ENCODE data around the gene YIPF7.

The YIPF7 gene

GRCh38 chr4:44701037-44701436, 49.6 kb upstream of the YIPF7 start:
- Histone ChIP-seq H3K4me1 (ENCODE audit: control insufficient read depth, insufficient read depth, low read length) (no peaks in the 10 kb centered on the region), H3K36me3 (ENCODE audit: control insufficient read depth in 2 of 2, insufficient read depth in 1 of 2, low read length in 2 of 2) (peaks cover 7 to 82% of the 10 kb centered on the region in 2 experiments; a peak in 2 of 3 replicates), H3K27ac (ENCODE audit: extremely low read depth, low read depth, low read length) (no peak overlapping the region), H3K9me3 (ENCODE audit: control insufficient read depth, insufficient read depth, low read depth, low read length) (no peaks in the 10 kb centered on the region), H3K4me3 (ENCODE audit: low read depth, low read length) (no peak overlapping the region)
- POLR2A ChIA-PET = no interaction called here
- TF ChIP-seq ZNF138 (tag by site-specific recombination; IDR thresholded peaks at IDR 0.05; ENCODE audit: borderline replicate concordance) (no peak), ZNF146 (tag by site-specific recombination; IDR thresholded peaks at IDR 0.05) (no peak), MEIS1 (CRISPR knock-in tag; IDR thresholded peaks at IDR 0.05; ENCODE audit: borderline replicate concordance) (no peak), ZNF548 (tag by site-specific recombination; IDR thresholded peaks at IDR 0.05) (no peak)
- CTCF ChIA-PET = no interaction called here

DNA sequence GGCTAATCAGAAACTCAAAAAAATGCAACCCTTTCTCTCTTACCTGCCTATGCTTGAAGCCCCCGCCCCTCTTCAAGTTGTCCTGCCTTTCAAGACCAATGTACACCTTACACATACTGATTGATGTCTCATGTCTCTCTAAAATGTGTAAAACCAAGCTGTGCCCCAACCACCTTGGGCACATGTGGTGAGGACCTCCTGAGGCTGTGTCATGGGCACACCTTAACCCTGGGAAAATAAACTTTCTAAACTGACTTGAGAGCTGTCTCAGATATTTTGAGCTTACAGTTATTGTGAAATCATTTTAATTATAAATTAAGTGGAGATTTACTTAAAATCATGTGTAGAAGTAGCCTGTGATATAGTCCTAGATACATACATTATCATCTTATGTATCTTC, 49.0 kb upstream of the YIPF7 start:
- Histone ChIP-seq H3K36me3 (ENCODE audit: control insufficient read depth in 2 of 2, insufficient read depth in 1 of 2, low read length in 2 of 2) (peaks cover 9 to 85% of the 10 kb centered on the region in 2 experiments), H3K4me3 (ENCODE audit: low read depth, low read length) (no peak overlapping the region), H3K9me3 (ENCODE audit: control insufficient read depth, insufficient read depth, low read depth, low read length) (no peaks in the 10 kb centered on the region), H3K27ac (ENCODE audit: extremely low read depth, low read depth, low read length) (no peak overlapping the region), H3K4me1 (ENCODE audit: control insufficient read depth, insufficient read depth, low read length) (no peaks in the 10 kb centered on the region)
- ChIA-PET POLR2A (no interaction called here), CTCF (no interaction called here)
- no peak for TF ChIP-seq ZNF16 (tag by site-specific recombination; IDR thresholded peaks at IDR 0.05; ENCODE audit: low read depth)
- TF ChIP-seq ZNF623 (tag by site-specific recombination; IDR thresholded peaks at IDR 0.05) = no peak
- TF ChIP-seq ZNF560 (tag by site-specific recombination; IDR thresholded peaks at IDR 0.05; ENCODE audit: borderline replicate concordance) = no peak
- no peak for TF ChIP-seq ZNF654 (tag by site-specific recombination; IDR thresholded peaks at IDR 0.05; ENCODE audit: low read depth)
- TF ChIP-seq ZSCAN5A (tag by site-specific recombination; IDR thresholded peaks at IDR 0.05) = no peak
- no peak for TF ChIP-seq BCL11A (tag by site-specific recombination; IDR thresholded peaks at IDR 0.05; ENCODE audit: low read depth)
- no peak for TF ChIP-seq GLIS2 (tag by site-specific recombination; IDR thresholded peaks at IDR 0.05)

DNA sequence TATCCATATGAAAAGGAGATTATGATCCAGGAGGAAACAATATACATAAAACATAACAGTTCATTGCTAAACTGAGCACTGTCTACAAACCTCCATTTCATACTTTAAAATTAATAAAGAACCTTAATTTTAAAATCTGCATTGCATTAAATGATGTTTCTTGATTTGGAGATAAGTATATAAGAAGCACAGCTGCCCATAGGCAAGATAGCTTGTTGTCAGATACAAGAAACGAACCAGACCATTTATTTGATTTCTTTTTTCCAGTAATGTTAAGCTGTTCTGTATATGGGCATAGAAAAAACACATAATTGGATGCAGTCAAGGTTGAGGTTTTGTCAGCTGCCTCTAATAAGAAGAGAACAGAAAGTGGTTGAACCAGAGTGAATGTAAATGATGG, 33.2 kb upstream of the YIPF7 start:
- CTCF ChIA-PET = no interaction called here
- H3K27ac ChIP-seq (ENCODE audit: extremely low read depth, low read depth, low read length) = no peak overlapping the region

More for the DNA sequence above, 33.2 kb upstream of the YIPF7 start:
- Histone ChIP-seq H3K36me3 (ENCODE audit: control insufficient read depth in 2 of 2, insufficient read depth in 1 of 2, low read length in 2 of 2) (peaks cover 11 to 83% of the 10 kb centered on the region in 2 experiments; a peak in 2 of 3 replicates), H3K4me3 (ENCODE audit: low read depth, low read length) (no peak overlapping the region), H3K9me3 (ENCODE audit: control insufficient read depth, insufficient read depth, low read depth, low read length) (no peaks in the 10 kb centered on the region), H3K4me1 (ENCODE audit: control insufficient read depth, insufficient read depth, low read length) (no peaks in the 10 kb centered on the region)
- POLR2A ChIA-PET = no interaction called here
- TF ChIP-seq YY1 (tag by site-specific recombination; IDR thresholded peaks at IDR 0.05) (no peak), ZSCAN18 (tag by site-specific recombination; IDR thresholded peaks at IDR 0.05) (no peak), ZNF701 (tag by site-specific recombination; IDR thresholded peaks at IDR 0.05) (no peak), HOXC10 (CRISPR knock-in tag; IDR thresholded peaks at IDR 0.05) (no peak), GLIS2 (tag by site-specific recombination; IDR thresholded peaks at IDR 0.05) (no peak), ZNF133 (tag by site-specific recombination; IDR thresholded peaks at IDR 0.05) (no peak), ZSCAN23 (tag by site-specific recombination; IDR thresholded peaks at IDR 0.05) (no peak), ZBTB21 (tag by site-specific recombination; IDR thresholded peaks at IDR 0.05) (no peak), ZSCAN4 (tag by site-specific recombination; IDR thresholded peaks at IDR 0.05) (no peak)
- TF ChIP-seq, protein P1, sequence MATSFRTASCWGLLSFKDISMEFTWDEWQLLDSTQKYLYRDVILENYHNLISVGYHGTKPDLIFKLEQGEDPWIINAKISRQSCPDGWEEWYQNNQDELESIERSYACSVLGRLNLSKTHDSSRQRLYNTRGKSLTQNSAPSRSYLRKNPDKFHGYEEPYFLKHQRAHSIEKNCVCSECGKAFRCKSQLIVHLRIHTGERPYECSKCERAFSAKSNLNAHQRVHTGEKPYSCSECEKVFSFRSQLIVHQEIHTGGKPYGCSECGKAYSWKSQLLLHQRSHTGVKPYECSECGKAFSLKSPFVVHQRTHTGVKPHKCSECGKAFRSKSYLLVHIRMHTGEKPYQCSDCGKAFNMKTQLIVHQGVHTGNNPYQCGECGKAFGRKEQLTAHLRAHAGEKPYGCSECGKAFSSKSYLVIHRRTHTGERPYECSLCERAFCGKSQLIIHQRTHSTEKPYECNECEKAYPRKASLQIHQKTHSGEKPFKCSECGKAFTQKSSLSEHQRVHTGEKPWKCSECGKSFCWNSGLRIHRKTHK (tag by site-specific recombination; IDR thresholded peaks at IDR 0.05) = no peak
